Colon (tissue), 2 donors: Measurements from ENCODE around the gene NTNG2.

Source experiments
- FAIRE-seq: peaks from 2 replicates; lab custom pipeline; 2012; peaks lifted over from hg19 to GRCh38; lab: Jason Lieb, UNC
- donor health status: control.
- donor health status: control.

NTNG2 gene

GRCh38 chr9:132147331-132147730 lies 14.5 kb upstream of the NTNG2 start:
- FAIRE-seq, result no peak

- FAIRE-seq, result no peak
Observed at GRCh38 chr9:132147839-132148238, 14.0 kb upstream of the NTNG2 start.

GRCh38 chr9:132150256-132150655 lies 11.6 kb upstream of the NTNG2 start:
- FAIRE-seq, result no peak

GRCh38 chr9:132151118-132151517 lies 10.7 kb upstream of the NTNG2 start:
- no peak for FAIRE-seq

GRCh38 chr9:132152231-132152630 lies 9.6 kb upstream of the NTNG2 start:
- FAIRE-seq, result no peak

- no peak for FAIRE-seq
Observed at GRCh38 chr9:132154863-132155567, 6.8 kb upstream of the NTNG2 start.

- no peak for FAIRE-seq
Observed at GRCh38 chr9:132155568-132155895, 6.3 kb upstream of the NTNG2 start.

- no peak for FAIRE-seq
Observed at GRCh38 chr9:132156262-132156661, 5.6 kb upstream of the NTNG2 start.

GRCh38 chr9:132157347-132158116 lies 4.3 kb upstream of the NTNG2 start:
- FAIRE-seq, result no peak

- FAIRE-seq, result no peak
Observed at GRCh38 chr9:132160802-132161742, 786 bp upstream of the NTNG2 start.

GRCh38 chr9:132162764-132163456 lies 1.1 kb downstream of the NTNG2 start:
- no peak for FAIRE-seq

GRCh38 chr9:132163457-132163875 lies 1.6 kb downstream of the NTNG2 start:
- FAIRE-seq, result no peak

GRCh38 chr9:132163876-132164603 lies 2.2 kb downstream of the NTNG2 start:
- FAIRE-seq, result no peak

- no peak for FAIRE-seq
Observed at GRCh38 chr9:132164604-132165362, 2.9 kb downstream of the NTNG2 start.

- FAIRE-seq, result no peak
Observed at GRCh38 chr9:132166599-132166998, 4.7 kb downstream of the NTNG2 start.

- FAIRE-seq, result no peak
Observed at GRCh38 chr9:132167192-132167591, 5.3 kb downstream of the NTNG2 start.

- no peak for FAIRE-seq
Observed at GRCh38 chr9:132168347-132168746, 6.5 kb downstream of the NTNG2 start.

GRCh38 chr9:132168851-132169250 lies 7.0 kb downstream of the NTNG2 start:
- FAIRE-seq, result no peak

GRCh38 chr9:132169672-132170392 lies 8.0 kb downstream of the NTNG2 start:
- FAIRE-seq, result no peak

GRCh38 chr9:132171702-132172101 lies 9.8 kb downstream of the NTNG2 start:
- no peak for FAIRE-seq
